HG02973 (cell line): Measurements from ENCODE around the gene B3GNT2.
"Not testable (repeated sequence)": the region's sequence is repeated elsewhere in the genome, so short reads cannot be mapped to it uniquely, and the experiment has no call there.

Experiments used
- ATAC-seq: cut with Tn5 transposase; IDR thresholded peaks from one replicate; pipeline ENCODE4 v1.9.1; 2021; ENCODE audit warnings: moderate library complexity; ENCODE audit not compliant: unreplicated experiment

B3GNT2 gene

GRCh38 chr2:62231541-62231940, 35.6 kb downstream of the B3GNT2 start:
- no peak for ATAC-seq

DNA sequence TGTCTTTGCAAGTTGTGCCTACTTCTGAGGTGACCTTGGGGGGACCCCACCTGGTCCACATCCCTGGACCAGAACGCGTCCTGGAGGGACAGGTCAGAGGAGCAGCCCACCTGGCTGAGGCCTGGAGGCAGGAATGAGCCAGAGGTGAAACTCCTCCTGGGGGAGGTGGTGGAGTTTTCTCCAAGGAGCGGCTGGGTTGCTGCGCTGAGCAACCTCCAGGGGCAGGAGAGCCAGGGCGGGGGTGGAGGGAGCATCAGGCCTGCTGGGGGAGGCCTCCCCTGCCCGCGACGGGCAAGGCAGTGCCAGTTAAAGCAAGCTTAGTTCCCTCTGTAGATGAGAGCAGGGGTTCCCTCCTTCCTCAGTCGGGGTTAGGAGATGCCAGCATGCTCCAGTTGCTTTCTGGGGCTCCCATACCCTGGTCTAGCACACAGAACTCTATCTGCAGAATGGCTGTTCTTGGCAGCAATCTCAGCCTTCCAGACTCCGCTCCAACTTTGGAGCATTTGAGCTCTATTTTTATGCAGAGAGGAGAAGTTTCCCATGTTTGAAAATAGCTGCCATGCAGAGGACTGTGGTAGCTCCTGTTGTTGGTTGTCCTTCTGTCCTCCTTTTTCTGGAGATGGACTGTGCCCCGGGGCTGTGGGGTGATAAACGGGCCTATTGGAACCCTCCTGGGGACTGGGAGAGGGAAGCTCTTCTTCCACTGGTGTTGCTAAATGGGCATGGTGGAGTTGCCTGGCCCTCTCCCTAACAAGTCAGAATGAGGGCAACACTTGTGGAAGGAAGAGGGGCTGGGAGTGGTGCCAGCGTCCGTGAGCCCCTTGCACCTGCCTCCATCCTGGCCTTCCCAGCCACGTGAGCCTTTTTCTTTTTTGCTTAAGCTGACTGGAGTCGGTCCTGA, 39.1 kb downstream of the B3GNT2 start:
- no peak for ATAC-seq

- no peak for ATAC-seq
Observed at GRCh38 chr2:62236499-62236898, 40.6 kb downstream of the B3GNT2 start.

DNA sequence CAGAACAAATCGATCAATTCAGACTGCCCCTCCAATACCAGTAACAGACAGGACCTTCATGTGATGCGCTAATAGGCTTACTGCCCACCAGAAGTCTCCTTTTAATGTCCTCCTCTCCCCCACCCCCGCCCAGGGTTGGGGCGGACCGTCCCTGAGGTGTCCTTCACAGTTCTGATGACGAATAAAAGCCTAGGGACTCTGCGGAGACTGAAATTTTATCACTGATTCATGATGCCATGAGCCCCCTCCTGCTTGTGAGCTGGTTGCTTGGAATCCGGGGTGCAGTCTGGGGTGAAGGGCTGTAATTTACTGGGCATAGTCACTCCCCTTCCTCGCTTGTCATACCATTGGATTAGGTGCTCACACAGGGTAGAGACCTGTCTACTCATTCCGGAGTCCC, 42.3 kb downstream of the B3GNT2 start:
- ATAC-seq: no peak

- no peak for ATAC-seq
Observed at GRCh38 chr2:62240546-62240945, 44.6 kb downstream of the B3GNT2 start.

GRCh38 chr2:62243983-62244382, 48.1 kb downstream of the B3GNT2 start:
- ATAC-seq: no peak

DNA sequence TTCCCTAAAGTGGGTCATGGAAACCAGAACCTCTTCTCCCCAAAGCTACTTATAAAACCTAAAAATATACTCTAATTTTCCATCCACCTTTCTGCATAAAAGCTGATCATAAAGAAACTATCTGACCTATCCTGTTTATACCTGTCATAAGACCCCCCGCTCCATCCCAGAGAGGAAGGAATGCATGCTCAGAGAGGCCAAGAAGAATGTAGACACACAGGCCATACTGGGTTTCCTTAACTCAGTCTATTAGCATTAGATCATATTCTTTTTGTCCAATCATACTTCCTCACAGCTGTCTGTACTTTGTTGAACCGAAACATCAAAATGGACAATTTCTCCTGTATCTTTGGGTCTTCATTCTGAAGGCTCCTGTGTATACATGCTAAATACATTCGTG, 52.3 kb downstream of the B3GNT2 start:
- ATAC-seq: no peak

DNA sequence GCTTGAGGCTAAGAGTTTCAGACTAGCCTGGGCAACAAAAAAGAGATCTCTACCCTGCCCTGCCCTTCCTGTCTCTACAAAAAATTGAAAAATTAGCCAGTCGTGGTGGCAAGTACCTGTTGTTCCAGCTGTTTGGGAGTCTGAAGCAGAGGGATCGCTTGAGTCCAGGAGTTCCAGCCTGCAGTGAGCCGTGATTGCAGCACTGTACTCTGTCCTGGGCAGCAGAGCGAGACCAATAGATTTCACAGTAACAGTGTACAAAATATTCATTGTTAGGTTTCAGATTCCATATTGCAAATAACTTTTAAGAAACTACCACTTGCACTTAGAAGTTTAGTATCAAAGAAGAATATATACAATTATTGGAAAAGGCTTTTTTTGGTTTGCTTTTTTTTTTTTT, 54.3 kb downstream of the B3GNT2 start:
- no peak for ATAC-seq

DNA sequence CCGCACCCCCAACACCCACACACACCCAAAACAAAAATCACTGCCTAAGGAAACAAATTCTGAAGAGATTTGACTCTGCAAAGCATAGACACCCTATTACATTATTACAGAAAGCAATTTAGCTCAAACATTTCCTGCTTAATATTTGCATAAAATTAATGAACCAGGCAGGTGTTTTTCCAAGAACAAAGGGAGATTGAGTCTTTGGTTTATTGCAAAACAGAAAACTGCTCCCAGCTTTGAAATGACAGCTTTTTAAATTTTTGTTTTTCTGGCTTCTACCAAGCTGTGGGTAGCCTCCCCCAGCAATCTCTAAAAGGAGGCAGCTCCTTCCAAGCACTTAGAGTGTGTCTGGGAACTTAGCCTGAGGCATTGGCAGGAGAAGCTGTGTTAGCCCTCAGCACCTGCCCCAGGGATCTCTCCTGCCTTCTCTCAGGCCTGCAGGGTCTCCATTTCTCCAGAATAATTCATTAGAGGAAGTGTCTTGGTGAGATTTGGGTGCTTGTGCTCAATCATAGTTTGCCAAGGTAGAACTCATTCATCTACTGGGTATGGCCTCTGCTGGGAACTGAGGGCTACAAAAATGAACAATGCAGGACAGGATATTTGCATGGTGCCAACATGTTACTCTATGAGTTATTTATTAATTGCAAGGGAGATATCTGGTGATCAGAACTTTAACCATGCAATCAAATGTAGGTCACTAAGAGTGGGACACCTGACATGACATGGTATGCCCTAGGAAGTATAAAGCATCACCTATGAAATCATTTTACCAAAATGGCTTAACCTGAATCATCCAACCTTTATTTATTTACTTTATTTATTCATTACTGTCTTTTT, 58.7 kb downstream of the B3GNT2 start:
- no peak for ATAC-seq

DNA sequence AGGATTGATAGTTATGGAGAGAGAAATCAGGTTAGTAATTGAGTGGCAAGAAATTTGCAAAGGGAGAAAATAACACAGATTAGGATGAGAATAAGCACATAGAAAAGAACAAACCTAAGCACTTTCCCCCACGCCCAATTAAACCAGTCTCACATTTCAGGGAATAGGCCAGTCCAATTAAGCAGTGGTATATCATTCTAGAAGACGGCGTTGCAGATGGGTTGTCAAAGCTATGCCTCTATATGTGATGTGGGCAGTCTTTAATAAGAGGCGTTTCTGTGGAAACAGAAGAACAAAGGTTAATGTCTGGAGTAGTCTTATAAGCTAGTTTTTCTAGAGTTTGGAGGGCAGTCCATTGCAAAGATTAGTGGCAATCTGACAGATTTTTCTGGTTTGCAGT, 61.6 kb downstream of the B3GNT2 start:
- no peak for ATAC-seq

- no peak for ATAC-seq
Observed at GRCh38 chr2:62263076-62263715, 67.3 kb downstream of the B3GNT2 start.

- ATAC-seq: no peak
Observed at GRCh38 chr2:62264186-62264585, 68.3 kb downstream of the B3GNT2 start.

- ATAC-seq: no peak
Observed at GRCh38 chr2:62265106-62265505, 69.2 kb downstream of the B3GNT2 start.

DNA sequence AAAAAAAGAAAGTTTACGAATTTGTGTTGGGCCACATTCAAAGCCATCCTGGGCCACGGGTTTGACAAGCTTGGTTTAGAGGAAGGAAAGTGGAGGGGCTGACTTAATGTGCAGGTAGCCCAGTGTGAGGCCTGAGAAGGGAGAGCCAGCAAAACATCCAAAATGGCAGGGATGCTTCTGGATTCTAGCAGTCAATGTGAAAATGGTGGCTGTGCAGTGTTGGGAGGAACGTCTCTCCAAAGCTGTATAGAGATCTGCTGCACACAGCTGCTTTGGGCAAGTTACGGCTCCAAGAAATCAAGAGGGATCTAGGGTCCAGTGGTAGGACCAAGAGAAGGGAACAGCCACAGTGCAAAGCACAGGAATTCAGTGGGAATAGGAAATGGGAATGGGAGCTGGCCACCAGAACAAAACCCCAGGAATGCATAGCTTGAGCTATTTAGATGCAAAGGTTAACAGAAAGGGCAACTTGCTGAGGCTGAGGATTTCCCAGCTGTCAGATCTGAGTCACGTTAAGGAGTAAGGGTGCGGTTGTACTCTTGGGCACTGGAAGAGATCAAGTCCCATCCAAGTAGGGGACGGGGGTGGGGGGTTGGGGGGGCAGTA, 70.6 kb downstream of the B3GNT2 start:
- no peak for ATAC-seq

- ATAC-seq: no peak
Observed at GRCh38 chr2:62267696-62268095, 71.8 kb downstream of the B3GNT2 start.

GRCh38 chr2:62268681-62269188, 72.8 kb downstream of the B3GNT2 start:
- ATAC-seq: not testable (repeated sequence)

DNA sequence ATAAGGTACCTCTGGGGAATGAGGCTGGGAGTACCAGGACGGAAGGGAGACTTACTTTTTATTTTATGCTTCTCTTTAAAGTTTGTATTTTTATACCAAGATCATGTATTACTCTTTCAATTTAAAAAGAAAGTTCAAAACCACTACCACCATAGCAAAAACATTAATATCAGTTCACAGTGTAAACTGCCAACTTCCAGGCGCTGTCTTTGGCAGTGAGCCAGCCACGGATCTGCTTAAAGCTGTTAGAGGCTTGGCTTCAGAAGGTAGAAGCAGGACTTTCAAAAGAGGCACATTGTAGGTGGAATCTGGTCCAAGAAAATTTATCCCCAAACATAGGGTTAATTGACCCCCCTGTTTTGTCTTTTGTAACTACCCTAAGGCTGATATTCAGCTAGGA, 74.8 kb downstream of the B3GNT2 start:
- no peak for ATAC-seq
